GM12864 (cell line): ENCODE measurements around the gene C2orf15.

Experiments
- DNase-seq: peaks from one replicate; pipeline ENCODE4 v3.0.0-alpha.2; 2011; ENCODE audit warnings: low read depth
- H3K4me3 ChIP-seq: 2 replicates; pipeline ENCODE4 v1.5.1; 2011; ENCODE audit warnings: mild to moderate bottlenecking, low read depth, low read length, control low read depth
- TF ChIP-seq, protein P1 (sequence below): IDR thresholded peaks from 2 replicates; pipeline ENCODE4 v1.5.1; 2011; ENCODE audit warnings: low read depth, mild to moderate bottlenecking, moderate library complexity, low read length, control low read depth, inconsistent platforms; ENCODE audit errors: missing control alignments

Gene C2orf15

DNA sequence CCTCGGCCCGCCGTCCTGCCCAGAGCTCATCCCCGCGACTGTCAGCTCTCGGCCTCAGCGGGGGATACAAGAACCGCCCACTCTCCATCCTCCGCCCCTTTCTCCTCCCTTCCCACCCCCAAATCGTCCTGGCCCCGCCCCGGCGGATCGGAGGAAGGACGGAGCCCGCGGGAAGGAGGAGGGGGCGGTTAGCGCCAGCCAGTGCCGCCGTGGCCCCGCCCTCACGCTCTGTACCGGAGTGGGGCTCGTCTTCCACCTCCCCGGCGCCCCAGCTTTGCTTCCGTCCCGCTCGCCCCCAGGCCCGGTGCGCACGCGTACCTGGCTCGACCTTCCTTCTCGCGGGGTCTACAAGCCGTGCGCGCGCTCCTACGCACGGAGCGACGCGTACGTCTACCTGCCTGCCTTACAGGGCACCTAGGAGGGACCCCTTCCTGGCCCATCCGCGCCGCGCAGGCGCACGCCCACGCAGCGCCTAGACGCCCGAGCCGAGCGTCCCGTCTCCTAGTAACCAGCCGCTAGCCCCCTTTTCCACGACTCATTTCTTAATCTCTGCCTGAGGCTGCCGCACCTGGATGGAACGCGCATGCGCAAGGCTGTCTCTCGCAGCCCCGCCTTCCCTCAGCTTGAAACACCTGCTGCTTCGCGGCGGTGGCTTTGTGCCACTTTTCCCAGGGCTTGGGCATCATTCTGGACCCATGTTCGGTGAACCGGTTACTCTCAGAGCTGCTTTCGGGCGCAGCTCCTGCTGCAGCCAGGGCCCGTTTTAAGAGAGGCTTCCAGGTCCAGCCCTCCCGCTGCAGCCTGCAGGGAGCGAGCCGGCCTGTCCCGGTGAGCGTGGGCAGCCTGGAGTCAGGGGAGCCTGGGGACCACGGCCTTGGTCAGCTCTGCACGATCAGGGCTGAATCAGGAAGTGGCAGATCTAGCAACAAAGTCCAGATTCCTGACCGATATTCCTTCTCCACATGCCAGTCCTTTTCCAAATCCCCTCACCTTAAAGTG lies at the start of gene C2orf15:
TSS of gene C2orf15 (plus strand) at position 598 of the 999 bp plus-strand sequence. CDS start 8,852 bp downstream, outside the sequence.
- DNase-seq = peak; percentile 82
- TF ChIP-seq, protein P1, sequence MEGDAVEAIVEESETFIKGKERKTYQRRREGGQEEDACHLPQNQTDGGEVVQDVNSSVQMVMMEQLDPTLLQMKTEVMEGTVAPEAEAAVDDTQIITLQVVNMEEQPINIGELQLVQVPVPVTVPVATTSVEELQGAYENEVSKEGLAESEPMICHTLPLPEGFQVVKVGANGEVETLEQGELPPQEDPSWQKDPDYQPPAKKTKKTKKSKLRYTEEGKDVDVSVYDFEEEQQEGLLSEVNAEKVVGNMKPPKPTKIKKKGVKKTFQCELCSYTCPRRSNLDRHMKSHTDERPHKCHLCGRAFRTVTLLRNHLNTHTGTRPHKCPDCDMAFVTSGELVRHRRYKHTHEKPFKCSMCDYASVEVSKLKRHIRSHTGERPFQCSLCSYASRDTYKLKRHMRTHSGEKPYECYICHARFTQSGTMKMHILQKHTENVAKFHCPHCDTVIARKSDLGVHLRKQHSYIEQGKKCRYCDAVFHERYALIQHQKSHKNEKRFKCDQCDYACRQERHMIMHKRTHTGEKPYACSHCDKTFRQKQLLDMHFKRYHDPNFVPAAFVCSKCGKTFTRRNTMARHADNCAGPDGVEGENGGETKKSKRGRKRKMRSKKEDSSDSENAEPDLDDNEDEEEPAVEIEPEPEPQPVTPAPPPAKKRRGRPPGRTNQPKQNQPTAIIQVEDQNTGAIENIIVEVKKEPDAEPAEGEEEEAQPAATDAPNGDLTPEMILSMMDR = no peak
- H3K4me3 ChIP-seq = peak within 1 kb of the TSS; percentile 93

GRCh38 chr2:99096728-99097127 lies 44.8 kb upstream of the C2orf15 start:
- TF ChIP-seq, protein P1 = no peak
- H3K4me3 ChIP-seq = no peak overlapping the region
- DNase-seq = no peak

- no peak overlapping the region for H3K4me3 ChIP-seq
- TF ChIP-seq, protein P1 = no peak
- DNase-seq = no peak
Observed at GRCh38 chr2:99101697-99102096, 39.8 kb upstream of the C2orf15 start.

- no peak overlapping the region for H3K4me3 ChIP-seq
- TF ChIP-seq, protein P1 = no peak
- no peak for DNase-seq
Observed at GRCh38 chr2:99104006-99104405, 37.5 kb upstream of the C2orf15 start.

DNA sequence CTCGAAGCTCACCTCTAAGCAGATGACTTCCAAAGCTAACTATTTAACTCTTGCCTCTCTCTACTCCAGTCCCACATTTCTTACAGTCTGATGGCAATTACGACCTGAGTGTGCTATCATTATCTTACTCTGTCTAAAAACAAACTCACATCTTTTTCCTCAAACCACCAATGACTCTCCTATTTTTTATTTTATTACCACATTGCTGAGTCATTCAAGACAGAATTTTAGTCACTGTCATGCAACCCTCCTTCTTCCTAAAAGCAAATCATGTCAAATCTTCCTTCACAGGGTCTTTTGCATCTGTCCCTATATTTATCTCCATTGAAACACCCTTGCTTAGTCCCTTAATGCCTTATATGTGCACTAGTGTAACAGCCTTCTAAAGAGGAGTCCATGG lies 34.6 kb upstream of the C2orf15 start:
- DNase-seq = no peak
- TF ChIP-seq, protein P1 = no peak
- no peak overlapping the region for H3K4me3 ChIP-seq

- TF ChIP-seq, protein P1 = no peak
- DNase-seq = no peak
- no peak overlapping the region for H3K4me3 ChIP-seq
Observed at GRCh38 chr2:99111236-99111635, 30.3 kb upstream of the C2orf15 start.
